Measurements from ENCODE around the gene C2orf76.

GRCh38 chr2:119304847-119305246 lies 61.8 kb downstream of the C2orf76 start:
- TF ChIP-seq REST (IDR thresholded peaks at IDR 0.05; ENCODE audit: borderline replicate concordance), result no peak
- TF ChIP-seq CTCF (IDR thresholded peaks at IDR 0.05; ENCODE audit: poor library complexity, severe bottlenecking), result no peak
- no peak for TF ChIP-seq EZH2 (IDR thresholded peaks at IDR 0.05; ENCODE audit: borderline replicate concordance, insufficient read depth, low read length, poor library complexity, severe bottlenecking)
- TF ChIP-seq EP300 (conservative IDR thresholded peaks at IDR 0.05; ENCODE audit: poor library complexity, severe bottlenecking), result no peak
- TF ChIP-seq POLR2AphosphoS5 (IDR thresholded peaks at IDR 0.05), result no peak
- no peak for TF ChIP-seq SMC3 (conservative IDR thresholded peaks at IDR 0.05; ENCODE audit: poor library complexity)
- TF ChIP-seq MXI1 (conservative IDR thresholded peaks at IDR 0.05; ENCODE audit: poor library complexity, severe bottlenecking), result no peak
